Tibial nerve (tissue), 4 donors: ENCODE measurements around the gene JAZF1. TPM values are rescaled to one million over a fixed set of nuclear protein-coding genes. Genes with fewer than 3 reads are reported as not detected.
A peak's percentile ranks its signal among the peaks of the same experiment; 100 is the strongest.

Experiments
- DNase-seq, 2 donors: peaks; one replicate each; pipeline ENCODE4 v3.0.0-alpha.2; 2019; ENCODE audit warnings: low spot score in 2 of 2
- H3K27ac ChIP-seq, 4 donors: fragments of 200-600 bp; sonication (generic) in 3 of 4; one replicate each; pipeline ENCODE4 v1.5.1; 2017 to 2019; ENCODE audit warnings: mild to moderate bottlenecking in 1 of 4
- H3K27me3 ChIP-seq, 2 donors: fragments of 200-600 bp; sonication (generic) in 1 of 2; one replicate each; pipeline versions ENCODE4 v1.5.1 to v1.6.0; 2017 to 2019
- H3K36me3 ChIP-seq, 3 donors: fragments of 200-600 bp; sonication (generic); one replicate each; pipeline ENCODE4 v1.5.1; 2018 to 2019
- H3K4me1 ChIP-seq, 4 donors: fragments of 200-600 bp; sonication (generic) in 3 of 4; one replicate each; pipeline ENCODE4 v1.5.1; 2017 to 2019
- H3K4me3 ChIP-seq, 4 donors: fragments of 200-600 bp; sonication (generic) in 3 of 4; one replicate each; pipeline ENCODE4 v1.5.1; 2017 to 2019; ENCODE audit warnings: mild to moderate bottlenecking in 1 of 4, moderate library complexity in 1 of 4
- H3K9me3 ChIP-seq, 4 donors: fragments of 200-600 bp; sonication (generic) in 3 of 4; one replicate each; pipeline ENCODE4 v1.5.1; 2017 to 2019
- CTCF ChIP-seq, 5 experiments: fragments of 200-600 bp in 3 of 5; fragments of 450-650 bp in 2 of 5; sonication (generic) in 3 of 5; IDR thresholded peaks; one replicate each; pipeline ENCODE4 v1.5.1; 2016 to 2019; ENCODE audit warnings: antibody characterized with exemption in 5 of 5, mild to moderate bottlenecking in 3 of 5, moderate library complexity in 2 of 5
- EP300 ChIP-seq, 2 donors: sonication (generic); formaldehyde crosslinking; IDR thresholded peaks; one replicate each; pipeline ENCODE4 v1.6.1; 2017; ENCODE audit warnings: antibody characterized with exemption in 2 of 2, mild to moderate bottlenecking in 1 of 2
- POLR2A ChIP-seq, 2 donors: fragments of 450-650 bp; IDR thresholded peaks; one replicate each; pipeline ENCODE4 v1.6.1; 2017; ENCODE audit warnings: antibody characterized with exemption in 2 of 2, mild to moderate bottlenecking in 2 of 2, moderate library complexity in 2 of 2
- WGBS, 2 donors: methylation state at CpG; one replicate each; pipeline ENCODE4 v1.1.5; 2018; 5-methylcytosine and 5-hydroxymethylcytosine counted together
- total RNA-seq, 4 donors: library from RNA; depleted of rRNA; stranded (reverse); fragments of >200 nt; gene quantifications; one replicate each; pipeline ENCODE4 v1.1.0, GENCODE V29; 2016

JAZF1 gene
- total RNA-seq, 4 donors from 2014 or later, result 6.9 to 17.5 (median 10.7) TPM

- Histone ChIP-seq H3K27me3 (no peaks in the 10 kb centered on the region), H3K4me3 (no peak overlapping the region), H3K4me1 (peaks cover 0 to 10% (median 0%) of the 10 kb centered on the region in 4 donors), H3K9me3 (no peaks in the 10 kb centered on the region), H3K36me3 (no peaks in the 10 kb centered on the region), H3K27ac (no peak overlapping the region)
- no peak for DNase-seq
- no peak for TF ChIP-seq POLR2A (IDR thresholded peaks at IDR 0.05)
- no peak for TF ChIP-seq CTCF (IDR thresholded peaks at IDR 0.05)
- TF ChIP-seq EP300 (IDR thresholded peaks at IDR 0.05), result no peak
- WGBS, 2 donors, result 88 to 90% methylated on average over 4 of the region's 4 CpGs
These were observed 85.4 kb downstream of the JAZF1 start for GRCh38 chr7:28095231-28095630.

- H3K36me3 ChIP-seq, result no peaks in the 10 kb centered on the region
- TF ChIP-seq POLR2A (IDR thresholded peaks at IDR 0.05) (no peak), CTCF (IDR thresholded peaks at IDR 0.05) (peak; percentile 21 to 55 (median 39))
- DNase-seq, result peak; percentile 78 to 83
- H3K27ac ChIP-seq, result no peak overlapping the region
- H3K9me3 ChIP-seq, result no peaks in the 10 kb centered on the region
- WGBS, 2 donors, result 72% methylated on average over 9 of the region's 9 CpGs
- H3K4me1 ChIP-seq, result peaks cover 0 to 10% (median 4%) of the 10 kb centered on the region in 4 donors
- no peaks in the 10 kb centered on the region for H3K27me3 ChIP-seq
- no peak overlapping the region for H3K4me3 ChIP-seq
These were observed 86.9 kb downstream of the JAZF1 start for GRCh38 chr7:28093623-28094232.

- H3K27me3 ChIP-seq, result no peaks in the 10 kb centered on the region
- no peaks in the 10 kb centered on the region for H3K36me3 ChIP-seq
- peaks cover 0 to 8% (median 4%) of the 10 kb centered on the region in 4 donors for H3K4me1 ChIP-seq
- no peak overlapping the region for H3K27ac ChIP-seq
- no peak overlapping the region for H3K4me3 ChIP-seq
- TF ChIP-seq CTCF (IDR thresholded peaks at IDR 0.05), result no peak
- no peak for TF ChIP-seq EP300 (IDR thresholded peaks at IDR 0.05)
- no peak for TF ChIP-seq POLR2A (IDR thresholded peaks at IDR 0.05)
- no peaks in the 10 kb centered on the region for H3K9me3 ChIP-seq
- WGBS, 2 donors, result 62 to 74% methylated on average over 1 of the region's 1 CpG
- no peak for DNase-seq
These were observed 89.4 kb downstream of the JAZF1 start for GRCh38 chr7:28091190-28091589.

- DNase-seq, result no peak
- Histone ChIP-seq H3K4me3 (no peak overlapping the region), H3K9me3 (no peaks in the 10 kb centered on the region), H3K27ac (peak overlapping the region in 1 of 4 donors; percentile 16), H3K27me3 (no peaks in the 10 kb centered on the region), H3K36me3 (no peaks in the 10 kb centered on the region), H3K4me1 (peaks cover 0 to 15% (median 7%) of the 10 kb centered on the region in 4 donors)
- no peak for TF ChIP-seq EP300 (IDR thresholded peaks at IDR 0.05)
- WGBS, 2 donors, result 87 to 93% methylated on average over 6 of the region's 6 CpGs
These were observed 91.5 kb downstream of the JAZF1 start for GRCh38 chr7:28088901-28089714.

GRCh38 chr7:28088032-28088431, 92.6 kb downstream of the JAZF1 start:
- TF ChIP-seq CTCF (IDR thresholded peaks at IDR 0.05) (no peak), EP300 (IDR thresholded peaks at IDR 0.05) (peak in 1 of 2 donors; percentile 48), POLR2A (IDR thresholded peaks at IDR 0.05) (no peak)

More at GRCh38 chr7:28088032-28088431, 92.6 kb downstream of the JAZF1 start:
- 74 to 84% methylated on average over 4 of the region's 4 CpGs for WGBS, 2 donors
- Histone ChIP-seq H3K36me3 (no peaks in the 10 kb centered on the region), H3K27me3 (no peaks in the 10 kb centered on the region), H3K4me3 (no peak overlapping the region), H3K9me3 (no peaks in the 10 kb centered on the region), H3K4me1 (peaks cover 0 to 26% (median 7%) of the 10 kb centered on the region in 4 donors), H3K27ac (peak overlapping the region in 1 of 4 donors; percentile 58)
- DNase-seq, result no peak
